K562 (cell line): ENCODE data around the gene NTRK2. TPM values are rescaled to one million over a fixed set of nuclear protein-coding genes. Genes with fewer than 3 reads are reported as not detected.

Experiments used
- ATAC-seq: fragments of 200-7000 bp; cut with Tn5 transposase; 3 replicates; pipeline ENCODE4 v1.9.1; 2020; ENCODE audit warnings: moderate library complexity
- BruUV-seq: library from RNA; stranded (reverse); fragments of 400-500 nt; replicated peaks from 2 replicates; lab custom pipeline; 2021; lab: Mats Ljungman, UMichigan
- CTCF ChIA-PET: fragments of 300-600 bp; formaldehyde crosslinking; extraction: SDS; loops from one replicate; lab custom pipeline; 2021; ENCODE audit warnings: low intra/inter-chr PET ratio; lab: Yijun Ruan, JAX
- POLR2A ChIA-PET: fragments of 300-600, 350-650 bp; sonication (Branson Sonifier 250); formaldehyde crosslinking; extraction: SDS; loops from one replicate; lab custom pipeline; 2021; ENCODE audit warnings: antibody characterized with exemption, inconsistent platforms; lab: Yijun Ruan, JAX
- DNase-seq, 4 experiments: peaks; one replicate each; pipeline versions ENCODE4 v3.0.0 to v3.0.0-alpha.2; 2011 to 2018; ENCODE audit warnings: low spot score in 3 of 4, mixed read lengths in 3 of 4; ENCODE audit errors: extremely low read depth in 1 of 4
- FAIRE-seq: peaks from 2 replicates; lab custom pipeline; 2011; peaks lifted over from hg19 to GRCh38; lab: Jason Lieb, UNC
- H2AFZ ChIP-seq: 2 replicates; pipeline ENCODE4 v1.6.0; 2011; ENCODE audit warnings: low read depth, low read length, control low read depth, inconsistent platforms
- H3K27ac ChIP-seq: fragments of 200-600 bp; 3 replicates; pipeline ENCODE4 v1.8.0; 2011; ENCODE audit warnings: low read depth, mild to moderate bottlenecking, control low read depth, inconsistent platforms, low read length, moderate library complexity, mixed read lengths; ENCODE audit errors: extremely low read depth
- H3K27me3 ChIP-seq, 2 experiments: fragments of 300-600 bp in 1 of 2; 2 replicates in 1 of 2; 3 replicates in 1 of 2; pipeline versions ENCODE4 v1.6.0 to v1.8.0; 2011; ENCODE audit warnings: inconsistent platforms in 2 of 2, low read length in 2 of 2, mild to moderate bottlenecking in 1 of 2, mixed read lengths in 1 of 2, moderate library complexity in 1 of 2; ENCODE audit not compliant: control insufficient read depth in 2 of 2, insufficient read depth in 2 of 2
- H3K36me3 ChIP-seq: fragments of 300-600 bp; 3 replicates; pipeline ENCODE4 v1.8.0; 2011; ENCODE audit warnings: mild to moderate bottlenecking, low read length, inconsistent platforms; ENCODE audit not compliant: control insufficient read depth, insufficient read depth
- H3K4me1 ChIP-seq, 2 experiments: fragments of 200-600 bp in 1 of 2; replicated peaks in 1 of 2; 2 replicates in 1 of 2; 3 replicates in 1 of 2; pipeline versions ENCODE4 v1.5.1 to v1.8.0; 2011; ENCODE audit warnings: inconsistent platforms in 2 of 2, low read length in 2 of 2, mild to moderate bottlenecking in 1 of 2, mixed read lengths in 1 of 2, moderate library complexity in 1 of 2; ENCODE audit not compliant: control insufficient read depth in 2 of 2, insufficient read depth in 2 of 2
- H3K4me2 ChIP-seq: 2 replicates; pipeline ENCODE4 v1.6.1; 2011; ENCODE audit warnings: low read length, control low read depth, inconsistent platforms, mixed read lengths; ENCODE audit not compliant: insufficient read depth
- H3K4me3 ChIP-seq: fragments of 200-600 bp; sonication (generic), shearing (Covaris generic); 2 replicates; pipeline ENCODE4 v1.5.1; 2016; ENCODE audit warnings: control low read depth, inconsistent platforms
- H3K79me2 ChIP-seq: fragments of 200-600 bp; 3 replicates; pipeline ENCODE4 v1.8.0; 2011; ENCODE audit warnings: low read length, inconsistent platforms; ENCODE audit not compliant: control insufficient read depth, insufficient read depth
- H3K9ac ChIP-seq, 2 experiments: 2 replicates each; pipeline versions ENCODE4 v1.6.0 to v1.6.1; 2011; ENCODE audit warnings: low read depth in 2 of 2, low read length in 2 of 2, control low read depth in 1 of 2, inconsistent platforms in 1 of 2, mild to moderate bottlenecking in 1 of 2, mixed read lengths in 1 of 2; ENCODE audit not compliant: insufficient read depth in 1 of 2
- H3K9me1 ChIP-seq: one replicate; pipeline ENCODE4 v1.6.0; 2011; ENCODE audit warnings: inconsistent platforms, mild to moderate bottlenecking, low read length, moderate library complexity; ENCODE audit not compliant: control insufficient read depth, insufficient read depth
- H3K9me3 ChIP-seq: replicated peaks from 2 replicates; pipeline ENCODE4 v1.5.1; 2011; ENCODE audit warnings: low read depth, low read length, inconsistent platforms; ENCODE audit not compliant: control insufficient read depth, insufficient read depth
- H4K20me1 ChIP-seq: replicated peaks from 2 replicates; pipeline ENCODE4 v1.6.1; 2011; ENCODE audit warnings: low read length, inconsistent platforms, mixed read lengths; ENCODE audit not compliant: control insufficient read depth, insufficient read depth
- CREM ChIP-seq: IDR thresholded peaks from 2 replicates; pipeline ENCODE4 v1.6.1; 2014; ENCODE audit warnings: antibody characterized with exemption, low read depth
- GABPA ChIP-seq: fragments of 200-800 bp; sonication (Bioruptor generic); conservative IDR thresholded peaks from 2 replicates; pipeline ENCODE4 v1.6.1; 2016; ENCODE audit warnings: low read depth, missing genetic modification characterization, missing compliant biosample characterization
- GATAD2B ChIP-seq: fragments of 450-650 bp; IDR thresholded peaks from 2 replicates; pipeline ENCODE4 v1.6.1; 2017; ENCODE audit warnings: mild to moderate bottlenecking, borderline replicate concordance
- NFIC ChIP-seq: fragments of 450-650 bp; IDR thresholded peaks from 2 replicates; pipeline ENCODE4 v1.6.1; 2017; ENCODE audit warnings: mild to moderate bottlenecking, inconsistent platforms
- SMARCA4 ChIP-seq: fragments of 450-650 bp; IDR thresholded peaks from 2 replicates; pipeline ENCODE4 v1.6.1; 2016
- SP1 ChIP-seq: sonication (generic); formaldehyde crosslinking; IDR thresholded peaks from 2 replicates; pipeline ENCODE4 v1.8.1; 2022; ENCODE audit warnings: mild to moderate bottlenecking, missing genetic modification reagents
- TCF7L2 ChIP-seq: fragments of 150-350 bp; IDR thresholded peaks from 2 replicates; pipeline ENCODE4 v1.6.1; 2016; ENCODE audit warnings: low read depth, mild to moderate bottlenecking, low read length, moderate library complexity
- ZC3H8 ChIP-seq: fragments of 450-650 bp; IDR thresholded peaks from 2 replicates; pipeline ENCODE4 v1.6.1; 2017
- ZFP36 ChIP-seq: fragments of 150-350 bp; IDR thresholded peaks from 2 replicates; pipeline ENCODE4 v1.6.1; 2018; ENCODE audit warnings: low read length, low read depth; ENCODE audit not compliant: partially characterized antibody
- ZNF175 ChIP-seq: fragments of 200-800 bp; sonication (Bioruptor generic); IDR thresholded peaks from 2 replicates; pipeline ENCODE4 v1.6.1; 2016; ENCODE audit warnings: low read depth, mild to moderate bottlenecking, missing genetic modification characterization, missing compliant biosample characterization
- ZNF354B ChIP-seq: fragments of 250-450 bp; sonication (Bioruptor Pico); IDR thresholded peaks from 2 replicates; pipeline ENCODE4 v1.4.0; 2020
- ZNF41 ChIP-seq: fragments of 250-450 bp; sonication (Bioruptor Pico); conservative IDR thresholded peaks from 2 replicates; pipeline ENCODE4 v1.4.0; 2020; ENCODE audit warnings: mild to moderate bottlenecking
- WGBS: fragments of 100-300 bp; shearing (Covaris generic); methylation state at CpG from one replicate; pipeline ENCODE4 v1.1.6; 2016; ENCODE audit warnings: low coverage, mixed read lengths; ENCODE audit not compliant: insufficient coverage; ENCODE audit errors: missing lambda C conversion rate; 5-methylcytosine and 5-hydroxymethylcytosine counted together
- in situ Hi-C: fragments of 300-500 bp; cut with MboI; formaldehyde crosslinking; loops from 4 replicates; pipeline ENCODE4 v1.15.0; 2018; ENCODE audit warnings: inconsistent platforms, mixed read lengths
- intact Hi-C: fragments of 100-400 bp; cut with micrococcal nuclease; formaldehyde crosslinking; loops from 2 replicates; pipeline ENCODE4 v1.14.2; 2022
- polyA plus RNA-seq, 8 experiments: library from polyadenylated mRNA; depleted of rRNA in 4 of 8; stranded (reverse) in 5 of 8; unstranded in 3 of 8; fragments of >200 nt; fragmentation: Nextera tagmentation in 2 of 8; fragmentation: Illumina TruSeq in 1 of 8; extraction: Ambion mirVana in 2 of 8; extraction: Trizol in 1 of 8; gene quantifications; 2 replicates each; pipeline versions ENCODE4 v1.2.1 to v1.2.3, GENCODE V29; 2011 to 2014; ENCODE audit warnings: inconsistent platforms in 1 of 8, missing spikeins in 1 of 8
- total RNA-seq, 7 experiments: library from RNA; depleted of rRNA in 6 of 7; stranded (reverse); fragments of >200 nt in 6 of 7; fragmentation: Illumina TruSeq in 2 of 7; extraction: Trizol in 2 of 7; gene quantifications; 2 replicates each; pipeline versions ENCODE4 v1.2.1 to v1.2.3, GENCODE V29; 2011 to 2021; ENCODE audit warnings: low replicate concordance in 1 of 7

Gene NTRK2
- total and polyA plus RNA-seq, 9 of the 15 experiments (the other 6 are each of a cell fraction or from before 2014, with no cell fraction given) = not detected

- Histone ChIP-seq H3K27ac (no peak overlapping the region), H3K27me3 (no peaks in the 10 kb centered on the region), H3K9me3 (no peaks in the 10 kb centered on the region), H2AFZ (no peak overlapping the region), H3K9me1 (no peaks in the 10 kb centered on the region), H3K79me2 (no peaks in the 10 kb centered on the region), H3K36me3 (no peaks in the 10 kb centered on the region), H3K4me2 (no peak overlapping the region), H4K20me1 (no peaks in the 10 kb centered on the region), H3K4me1 (no peaks in the 10 kb centered on the region), H3K9ac (no peak overlapping the region), H3K4me3 (no peak overlapping the region)
- intact Hi-C loops = no loop called here
- no peak for TF ChIP-seq SMARCA4
- no peak for TF ChIP-seq ZFP36
- no peak for TF ChIP-seq ZNF41 (CRISPR knock-in tag)
- TF ChIP-seq NFIC = no peak
- TF ChIP-seq GATAD2B = no peak
- TF ChIP-seq CREM = no peak
- TF ChIP-seq ZC3H8 = no peak
- TF ChIP-seq ZNF354B (CRISPR knock-in tag) = no peak
- no peak for TF ChIP-seq GABPA (tag)
- TF ChIP-seq SP1 (CRISPR knock-in tag) = no peak
- TF ChIP-seq ZNF175 (CRISPR knock-in tag) = no peak
- TF ChIP-seq TCF7L2 = no peak
- ChIA-PET CTCF (no interaction called here), POLR2A (no interaction called here)
- no peak for FAIRE-seq
- BruUV-seq = no TSS peak
- in situ Hi-C loops = no loop called here
- ATAC-seq = no peak
- 5% methylated on average over 4 of the region's 4 CpGs for WGBS
- DNase-seq = no peak
Observed at GRCh38 chr9:84874022-84874421, 204.5 kb downstream of the NTRK2 start.
